Measurements from ENCODE around the gene HSPB1.

Gene HSPB1

DNA sequence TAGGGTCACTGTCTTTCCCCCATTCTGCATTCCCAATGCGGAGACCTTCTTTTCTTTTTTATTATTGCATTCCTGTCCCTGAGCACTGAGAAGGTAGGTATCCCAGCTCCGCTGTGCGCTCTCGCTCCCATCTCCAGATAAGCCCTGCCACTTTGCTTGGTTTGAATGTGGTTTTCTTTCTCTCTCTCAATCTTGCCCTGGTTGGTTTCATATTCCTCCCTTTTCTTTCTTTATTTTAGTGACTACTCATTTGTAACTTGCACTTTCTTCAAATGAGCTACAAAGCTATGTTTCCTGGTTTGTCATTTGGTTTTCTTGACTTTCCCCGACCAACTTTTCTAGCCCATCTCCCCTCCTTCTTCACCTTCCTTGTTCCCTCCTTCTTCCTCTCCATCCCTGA lies 29.0 kb upstream of the HSPB1 start:
- no peak overlapping the region for H3K4me3 ChIP-seq (ENCODE audit: low read depth in 1 of 2, low read length in 1 of 2)
- no peaks in the 10 kb centered on the region for H3K36me3 ChIP-seq
- H3K4me1 ChIP-seq (ENCODE audit: control insufficient read depth in 1 of 2, insufficient read depth in 1 of 2, low read depth in 1 of 2, low read length in 1 of 2) = no peaks in the 10 kb centered on the region
- no peak overlapping the region for H3K27ac ChIP-seq
- H3K9me3 ChIP-seq = no peaks in the 10 kb centered on the region
- TF ChIP-seq, protein P1, sequence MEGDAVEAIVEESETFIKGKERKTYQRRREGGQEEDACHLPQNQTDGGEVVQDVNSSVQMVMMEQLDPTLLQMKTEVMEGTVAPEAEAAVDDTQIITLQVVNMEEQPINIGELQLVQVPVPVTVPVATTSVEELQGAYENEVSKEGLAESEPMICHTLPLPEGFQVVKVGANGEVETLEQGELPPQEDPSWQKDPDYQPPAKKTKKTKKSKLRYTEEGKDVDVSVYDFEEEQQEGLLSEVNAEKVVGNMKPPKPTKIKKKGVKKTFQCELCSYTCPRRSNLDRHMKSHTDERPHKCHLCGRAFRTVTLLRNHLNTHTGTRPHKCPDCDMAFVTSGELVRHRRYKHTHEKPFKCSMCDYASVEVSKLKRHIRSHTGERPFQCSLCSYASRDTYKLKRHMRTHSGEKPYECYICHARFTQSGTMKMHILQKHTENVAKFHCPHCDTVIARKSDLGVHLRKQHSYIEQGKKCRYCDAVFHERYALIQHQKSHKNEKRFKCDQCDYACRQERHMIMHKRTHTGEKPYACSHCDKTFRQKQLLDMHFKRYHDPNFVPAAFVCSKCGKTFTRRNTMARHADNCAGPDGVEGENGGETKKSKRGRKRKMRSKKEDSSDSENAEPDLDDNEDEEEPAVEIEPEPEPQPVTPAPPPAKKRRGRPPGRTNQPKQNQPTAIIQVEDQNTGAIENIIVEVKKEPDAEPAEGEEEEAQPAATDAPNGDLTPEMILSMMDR (IDR thresholded peaks at IDR 0.05) = no peak
- peaks cover 84% of the 10 kb centered on the region for H3K27me3 ChIP-seq

DNA sequence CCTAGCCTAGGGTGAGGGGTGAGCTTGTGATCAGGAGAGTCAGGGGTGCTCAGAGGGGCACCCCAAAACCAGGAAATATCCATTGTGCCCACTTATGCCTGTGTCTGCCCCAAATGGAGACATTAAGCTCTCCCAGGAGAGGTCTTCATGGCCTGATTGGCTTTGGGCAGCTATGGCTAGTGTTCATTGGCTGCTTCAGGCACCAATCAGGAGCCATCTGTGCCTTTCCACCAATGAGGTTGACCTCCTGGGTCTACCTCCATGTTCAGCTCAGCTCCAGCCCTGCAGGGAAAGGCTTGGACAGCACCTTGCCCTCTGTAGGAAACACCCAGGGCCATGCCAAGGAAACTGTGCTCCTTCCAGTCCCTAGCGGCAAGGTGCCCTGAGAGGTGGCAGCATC lies 23.9 kb upstream of the HSPB1 start:
- H3K27me3 ChIP-seq = peaks cover 83% of the 10 kb centered on the region
- no peak overlapping the region for H3K4me3 ChIP-seq (ENCODE audit: low read depth in 1 of 2, low read length in 1 of 2)
- TF ChIP-seq, protein P1 (IDR thresholded peaks at IDR 0.05) = no peak
- no peak overlapping the region for H3K27ac ChIP-seq
- H3K9me3 ChIP-seq = no peaks in the 10 kb centered on the region
- peaks cover 4 to 14% of the 10 kb centered on the region in 2 experiments for H3K4me1 ChIP-seq (ENCODE audit: control insufficient read depth in 1 of 2, insufficient read depth in 1 of 2, low read depth in 1 of 2, low read length in 1 of 2)
- no peaks in the 10 kb centered on the region for H3K36me3 ChIP-seq

- Histone ChIP-seq H3K27me3 (peaks cover 92% of the 10 kb centered on the region), H3K36me3 (no peaks in the 10 kb centered on the region), H3K4me3 (ENCODE audit: low read depth in 1 of 2, low read length in 1 of 2) (no peak overlapping the region), H3K4me1 (ENCODE audit: control insufficient read depth in 1 of 2, insufficient read depth in 1 of 2, low read depth in 1 of 2, low read length in 1 of 2) (peaks cover 4 to 14% of the 10 kb centered on the region in 2 experiments), H3K27ac (no peak overlapping the region), H3K9me3 (no peaks in the 10 kb centered on the region)
- TF ChIP-seq, protein P1 (IDR thresholded peaks at IDR 0.05) = no peak
Measured at GRCh38 chr7:76280408-76280807, 22.1 kb upstream of the HSPB1 start.

GRCh38 chr7:76281006-76281705 lies 21.3 kb upstream of the HSPB1 start:
- Histone ChIP-seq H3K4me1 (ENCODE audit: control insufficient read depth in 1 of 2, insufficient read depth in 1 of 2, low read depth in 1 of 2, low read length in 1 of 2) (peaks cover 4 to 14% of the 10 kb centered on the region in 2 experiments), H3K27me3 (peaks cover 98% of the 10 kb centered on the region), H3K4me3 (ENCODE audit: low read depth in 1 of 2, low read length in 1 of 2) (no peak overlapping the region), H3K9me3 (no peaks in the 10 kb centered on the region), H3K27ac (no peak overlapping the region), H3K36me3 (no peaks in the 10 kb centered on the region)
- TF ChIP-seq, protein P1 (IDR thresholded peaks at IDR 0.05) = no peak

DNA sequence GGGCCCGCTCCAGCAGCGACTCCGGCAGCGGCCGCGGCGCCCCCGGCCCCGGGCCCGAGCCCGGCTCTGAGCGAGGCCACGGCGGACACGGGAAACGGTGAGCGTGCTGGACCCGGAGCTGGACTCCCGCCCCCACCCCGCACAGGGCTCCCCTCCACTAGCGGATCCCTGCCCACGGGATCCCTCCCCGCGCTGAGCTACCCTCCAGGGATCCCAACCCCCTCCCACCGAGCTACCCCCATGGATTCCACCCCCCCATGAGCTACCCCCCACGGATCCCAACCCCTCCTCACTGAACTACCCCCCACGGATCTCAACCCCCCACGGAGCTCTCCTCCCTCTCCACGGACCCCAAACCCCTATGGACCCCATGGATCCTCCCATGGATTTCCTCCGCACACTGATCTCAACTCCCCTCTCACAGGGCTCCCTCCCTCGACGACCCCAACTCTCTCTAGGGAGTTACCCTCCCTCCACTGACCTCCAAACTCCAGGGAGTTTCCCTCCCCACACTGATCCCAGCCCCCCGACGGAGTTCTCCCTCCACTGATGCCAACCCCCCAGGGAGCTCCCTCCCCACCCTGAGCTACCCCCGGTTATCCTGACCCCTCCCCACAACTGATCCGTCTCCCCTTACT lies 20.6 kb upstream of the HSPB1 start:
- peaks cover 97% of the 10 kb centered on the region for H3K27me3 ChIP-seq
- H3K4me3 ChIP-seq (ENCODE audit: low read depth in 1 of 2, low read length in 1 of 2) = no peak overlapping the region
- H3K9me3 ChIP-seq = no peaks in the 10 kb centered on the region
- TF ChIP-seq, protein P1 (IDR thresholded peaks at IDR 0.05) = no peak
- peaks cover 4 to 14% of the 10 kb centered on the region in 2 experiments for H3K4me1 ChIP-seq (ENCODE audit: control insufficient read depth in 1 of 2, insufficient read depth in 1 of 2, low read depth in 1 of 2, low read length in 1 of 2)
- no peak overlapping the region for H3K27ac ChIP-seq
- no peaks in the 10 kb centered on the region for H3K36me3 ChIP-seq
